22Rv1 (cell line): Measurements from ENCODE around the gene PAN2.

Experiments
- H3K27ac ChIP-seq: fragments of 450-650 bp; 2 replicates; pipeline ENCODE4 v1.5.1; 2017
- CTCF ChIP-seq: fragments of 450-650 bp; IDR thresholded peaks from 2 replicates; pipeline ENCODE4 v1.5.1; 2017; ENCODE audit warnings: mild to moderate bottlenecking
- ZFX ChIP-seq: fragments of 450-650 bp; IDR thresholded peaks from 2 replicates; pipeline ENCODE4 v1.6.1; 2017; ENCODE audit warnings: antibody characterized with exemption, borderline replicate concordance

PAN2 gene

GRCh38 chr12:56333679-56334489, at the start of gene PAN2:
PAN2 (minus strand) TSS chr12:56334000; CDS start chr12:56333094, 906 bp downstream.
- H3K27ac ChIP-seq: peak within 1 kb of the TSS; percentile 86
- no peak for TF ChIP-seq ZFX
- TF ChIP-seq CTCF: peak; percentile 91

- TF ChIP-seq CTCF (no peak), ZFX (no peak)
Observed at GRCh38 chr12:56382611-56383010, 48.8 kb upstream of the PAN2 start.

GRCh38 chr12:56377989-56378316, 44.2 kb upstream of the PAN2 start:
- no peak overlapping the region for H3K27ac ChIP-seq
- TF ChIP-seq CTCF (no peak), ZFX (no peak)

More at GRCh38 chr12:56382611-56383010, 48.8 kb upstream of the PAN2 start:
- H3K27ac ChIP-seq: no peak overlapping the region

GRCh38 chr12:56377310-56377988, 43.6 kb upstream of the PAN2 start:
- TF ChIP-seq ZFX (no peak), CTCF (no peak)
- H3K27ac ChIP-seq: no peak overlapping the region

- H3K27ac ChIP-seq: no peak overlapping the region
- TF ChIP-seq ZFX (no peak), CTCF (no peak)
Observed at GRCh38 chr12:56375598-56376434, 42.0 kb upstream of the PAN2 start.

- TF ChIP-seq CTCF (no peak), ZFX (no peak)
- no peak overlapping the region for H3K27ac ChIP-seq
Observed at GRCh38 chr12:56374726-56375597, 41.2 kb upstream of the PAN2 start.
